HG02973 (cell line): Measurements from ENCODE around the gene IL17RE.

Experiments
- ATAC-seq: cut with Tn5 transposase; IDR thresholded peaks from one replicate; pipeline ENCODE4 v1.9.1; 2021; ENCODE audit warnings: moderate library complexity; ENCODE audit not compliant: unreplicated experiment

Gene IL17RE

DNA sequence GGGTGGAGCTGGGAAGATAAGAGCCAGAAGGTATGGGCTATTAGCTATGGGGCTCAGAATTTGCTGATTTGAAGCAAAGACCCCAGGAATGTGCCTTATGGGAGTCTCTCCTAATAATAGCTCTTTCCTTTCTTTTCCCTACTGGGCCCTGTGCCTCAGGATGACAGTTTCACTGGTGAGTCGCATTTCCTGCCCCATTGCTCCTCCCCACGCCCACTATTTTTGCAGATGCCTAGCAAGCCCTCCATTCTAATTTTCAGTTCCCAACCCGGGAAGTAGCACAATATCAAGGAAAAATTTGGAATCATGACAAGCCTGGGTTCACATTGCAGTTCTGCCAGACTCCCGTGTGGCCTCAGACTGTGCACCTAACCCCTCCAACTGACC is 583 bp downstream of the IL17RE start:
- no peak for ATAC-seq

DNA sequence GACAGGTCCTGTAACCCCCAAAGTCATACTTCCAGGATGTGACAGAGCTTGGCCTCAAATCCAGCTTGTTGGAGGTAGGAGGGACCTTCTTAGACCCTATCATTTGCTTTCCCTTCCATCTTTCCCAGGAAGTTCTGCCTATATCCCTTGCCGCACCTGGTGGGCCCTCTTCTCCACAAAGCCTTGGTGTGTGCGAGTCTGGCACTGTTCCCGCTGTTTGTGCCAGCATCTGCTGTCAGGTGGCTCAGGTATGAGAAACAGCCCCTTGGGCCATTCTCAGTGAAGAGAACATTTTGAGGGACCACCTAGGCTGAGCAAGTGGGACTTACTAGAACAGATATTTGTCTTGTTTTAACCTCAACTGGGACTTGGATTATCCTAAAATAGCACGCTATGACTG is 1.3 kb downstream of the IL17RE start:
- no peak for ATAC-seq

DNA sequence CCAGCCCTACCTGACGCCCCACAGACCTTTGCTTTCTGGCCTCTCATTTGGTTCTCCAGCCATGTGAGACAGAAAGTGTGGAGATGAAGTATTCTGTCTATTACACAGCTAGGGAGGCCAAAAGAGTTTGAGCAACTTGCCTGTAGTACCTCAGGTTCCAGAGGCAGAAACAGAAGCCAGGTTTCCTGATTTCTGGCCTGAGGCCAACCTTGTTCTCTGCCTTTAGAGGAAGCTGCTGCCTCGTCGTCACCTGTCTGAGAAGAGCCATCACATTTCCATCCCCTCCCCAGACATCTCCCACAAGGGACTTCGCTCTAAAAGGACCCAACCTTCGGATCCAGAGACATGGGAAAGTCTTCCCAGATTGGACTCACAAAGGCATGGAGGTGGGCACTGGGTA is 3.8 kb downstream of the IL17RE start:
- no peak for ATAC-seq

DNA sequence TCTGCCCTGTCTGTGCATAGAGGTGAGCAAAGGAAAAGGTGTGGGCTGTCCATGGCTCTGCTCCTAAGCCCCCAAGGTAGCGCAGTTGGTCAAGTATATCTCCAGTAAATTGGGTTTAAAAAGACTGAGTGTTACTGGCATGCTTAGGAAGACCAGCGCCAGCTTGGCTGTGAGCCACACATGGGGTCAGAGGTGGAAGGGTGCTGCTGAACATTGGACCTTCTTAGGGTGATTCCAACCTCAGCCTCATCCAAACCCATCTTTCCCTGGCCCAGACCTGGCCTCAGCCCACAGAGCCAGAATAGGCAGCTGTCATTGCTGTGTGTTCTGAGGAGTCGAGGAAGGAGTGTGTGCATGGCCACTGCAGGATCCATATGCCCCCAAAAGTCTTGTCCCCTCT is 5.6 kb downstream of the IL17RE start:
- ATAC-seq = no peak

DNA sequence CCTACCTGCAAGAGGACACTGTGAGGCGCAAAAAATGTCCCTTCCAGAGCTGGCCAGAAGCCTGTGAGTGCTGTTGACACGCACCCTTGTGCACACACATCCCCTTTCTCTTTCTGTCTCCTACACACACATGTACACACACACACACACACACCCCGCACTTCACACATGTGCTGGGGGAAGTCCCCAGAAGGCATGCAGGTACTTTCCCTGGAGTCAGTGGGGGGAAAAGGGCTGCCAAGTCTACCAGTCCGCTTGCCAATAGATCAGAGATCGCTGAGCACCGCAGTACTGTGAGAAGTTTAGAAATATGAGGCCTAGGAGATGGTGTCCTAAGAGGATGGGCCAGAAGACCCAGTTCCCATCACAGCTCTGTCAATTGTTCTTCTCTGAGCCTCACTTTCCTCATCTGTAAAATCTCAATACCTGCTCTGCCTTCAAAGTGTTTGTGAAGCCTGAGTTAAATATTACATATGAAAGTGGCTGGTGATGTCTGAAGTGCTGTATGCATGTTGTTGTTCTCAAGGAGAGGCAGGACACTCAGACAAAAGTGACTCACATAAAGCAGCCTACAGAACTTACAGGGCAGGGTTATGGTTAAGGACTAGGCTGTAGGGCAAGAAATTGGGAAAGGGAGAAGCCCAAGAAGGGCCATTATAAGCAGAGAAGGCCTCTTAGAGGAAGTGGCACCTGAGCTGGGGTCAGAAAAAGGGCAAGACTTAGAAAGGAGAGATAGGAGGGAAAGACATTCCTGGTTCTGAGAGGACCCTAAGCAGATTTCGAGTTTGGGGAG is 6.8 kb downstream of the IL17RE start:
- no peak for ATAC-seq

DNA sequence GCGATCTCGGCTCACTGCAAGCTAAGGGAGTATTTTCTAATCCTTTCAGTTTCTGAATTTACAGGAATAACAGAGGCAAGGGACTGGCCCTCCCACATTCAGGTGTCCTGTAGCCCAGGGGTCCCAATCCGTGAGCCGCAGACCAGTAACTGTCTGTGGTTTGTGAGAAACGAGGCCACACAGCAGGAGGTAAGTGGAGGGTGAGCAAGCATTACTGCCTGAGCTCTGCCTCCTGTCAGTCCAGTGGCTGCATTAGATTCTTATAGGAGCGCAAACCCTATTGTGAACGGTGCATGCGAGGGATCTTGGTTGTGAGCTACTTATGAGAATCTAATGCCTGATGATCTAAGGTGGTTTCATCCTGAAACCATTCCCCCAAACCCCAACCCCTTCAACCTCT is 9.2 kb downstream of the IL17RE start:
- ATAC-seq = no peak

DNA sequence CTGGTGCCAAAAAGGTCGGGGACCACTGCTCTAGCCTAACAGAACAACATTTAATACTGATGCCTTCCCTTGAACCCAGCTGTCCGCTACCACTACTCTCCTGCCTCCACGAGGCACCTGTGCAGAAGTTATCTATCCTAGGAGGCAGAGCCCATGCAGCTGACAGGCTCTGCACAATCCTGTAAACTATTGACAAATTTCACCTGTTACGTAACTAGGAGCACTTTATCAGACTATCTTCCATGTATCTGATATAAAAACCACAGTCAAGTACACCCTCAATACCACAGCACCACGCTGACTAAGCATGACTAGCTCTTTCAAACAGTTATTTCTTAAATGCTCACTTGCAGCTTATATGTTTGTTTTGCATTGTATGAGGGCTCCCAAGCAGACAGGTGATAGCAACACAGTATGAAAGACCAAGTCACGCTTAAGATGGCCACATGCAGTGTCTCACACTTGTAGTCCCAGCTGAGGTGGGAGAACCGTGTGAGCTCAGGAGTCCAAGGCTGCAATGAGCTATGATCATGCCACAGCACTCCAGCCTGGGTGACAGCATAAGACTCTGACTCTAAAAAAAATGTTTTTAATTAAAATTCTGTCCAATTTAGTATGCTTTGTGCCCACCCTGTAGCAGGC is 9.8 kb downstream of the IL17RE start:
- ATAC-seq = no peak

DNA sequence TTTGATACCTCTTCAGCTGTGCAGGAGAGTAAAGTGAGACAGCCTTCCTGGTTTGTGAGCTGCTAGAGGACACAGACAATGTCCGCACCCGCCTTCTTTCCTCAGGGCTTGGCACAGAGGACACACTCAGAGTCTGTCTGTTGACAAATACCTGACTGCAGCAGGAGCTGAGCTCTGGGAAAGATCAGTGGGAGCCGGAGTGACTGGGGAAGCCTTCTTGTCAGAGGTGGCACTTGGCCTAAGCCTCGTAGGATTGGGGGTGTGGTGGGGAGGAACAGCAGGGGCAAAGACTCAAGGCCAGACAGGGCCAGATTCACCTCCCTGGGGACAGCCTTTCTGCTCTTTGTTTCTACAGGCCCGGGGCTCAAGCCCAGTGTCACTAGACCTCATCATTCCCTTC is 11.0 kb downstream of the IL17RE start:
- ATAC-seq = no peak

DNA sequence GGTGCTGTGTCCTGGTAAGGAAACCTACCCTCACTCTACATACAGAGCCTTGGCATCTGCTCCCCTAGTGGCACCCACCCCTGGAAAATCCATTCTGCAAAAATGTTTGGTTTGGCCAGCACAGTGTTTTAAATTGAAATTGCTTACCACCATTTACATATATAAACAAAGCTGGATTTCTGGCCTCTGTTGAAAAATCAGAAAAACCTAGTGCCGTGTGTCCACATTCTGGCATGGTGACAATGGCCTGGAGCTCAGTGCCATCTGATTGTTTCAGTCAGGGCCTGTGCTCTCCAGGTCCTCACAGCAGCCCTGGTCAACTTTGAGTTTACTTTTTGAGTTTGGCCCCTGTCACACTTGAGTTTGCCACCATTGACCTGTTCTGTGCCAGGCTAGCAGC is 11.4 kb downstream of the IL17RE start:
- ATAC-seq = no peak

DNA sequence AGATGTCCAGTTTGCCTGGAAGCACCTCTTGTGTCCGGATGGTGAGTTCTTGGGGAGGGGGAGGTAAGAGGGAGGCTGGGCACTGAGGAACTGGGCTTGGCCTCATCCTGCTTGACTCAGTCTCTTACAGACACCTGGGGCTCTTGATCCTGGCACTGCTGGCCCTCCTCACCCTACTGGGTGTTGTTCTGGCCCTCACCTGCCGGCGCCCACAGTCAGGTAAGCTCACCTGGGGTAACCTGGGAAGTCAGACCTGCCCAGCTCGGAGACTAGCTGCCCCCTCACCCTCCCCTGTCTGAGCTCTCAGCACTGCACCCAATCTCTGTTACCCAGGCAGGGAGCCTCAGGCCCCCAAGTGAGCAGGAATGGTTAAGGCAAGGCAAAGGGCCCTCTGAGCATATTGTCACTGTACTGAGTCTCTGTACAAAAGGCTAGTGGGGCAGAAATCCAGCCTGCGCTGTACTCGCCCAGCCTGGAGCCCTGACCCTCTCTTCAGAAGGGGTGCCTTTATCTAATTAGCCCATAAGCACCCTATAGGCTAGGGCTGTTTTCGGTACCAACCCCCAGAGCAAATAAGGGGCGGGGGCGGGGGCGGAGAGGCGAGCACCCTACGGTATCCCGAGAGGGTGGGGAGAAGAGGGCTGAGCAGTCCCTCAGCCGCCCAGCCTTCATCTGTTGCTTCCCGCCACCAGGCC is 12.1 kb downstream of the IL17RE start:
- ATAC-seq = no peak

DNA sequence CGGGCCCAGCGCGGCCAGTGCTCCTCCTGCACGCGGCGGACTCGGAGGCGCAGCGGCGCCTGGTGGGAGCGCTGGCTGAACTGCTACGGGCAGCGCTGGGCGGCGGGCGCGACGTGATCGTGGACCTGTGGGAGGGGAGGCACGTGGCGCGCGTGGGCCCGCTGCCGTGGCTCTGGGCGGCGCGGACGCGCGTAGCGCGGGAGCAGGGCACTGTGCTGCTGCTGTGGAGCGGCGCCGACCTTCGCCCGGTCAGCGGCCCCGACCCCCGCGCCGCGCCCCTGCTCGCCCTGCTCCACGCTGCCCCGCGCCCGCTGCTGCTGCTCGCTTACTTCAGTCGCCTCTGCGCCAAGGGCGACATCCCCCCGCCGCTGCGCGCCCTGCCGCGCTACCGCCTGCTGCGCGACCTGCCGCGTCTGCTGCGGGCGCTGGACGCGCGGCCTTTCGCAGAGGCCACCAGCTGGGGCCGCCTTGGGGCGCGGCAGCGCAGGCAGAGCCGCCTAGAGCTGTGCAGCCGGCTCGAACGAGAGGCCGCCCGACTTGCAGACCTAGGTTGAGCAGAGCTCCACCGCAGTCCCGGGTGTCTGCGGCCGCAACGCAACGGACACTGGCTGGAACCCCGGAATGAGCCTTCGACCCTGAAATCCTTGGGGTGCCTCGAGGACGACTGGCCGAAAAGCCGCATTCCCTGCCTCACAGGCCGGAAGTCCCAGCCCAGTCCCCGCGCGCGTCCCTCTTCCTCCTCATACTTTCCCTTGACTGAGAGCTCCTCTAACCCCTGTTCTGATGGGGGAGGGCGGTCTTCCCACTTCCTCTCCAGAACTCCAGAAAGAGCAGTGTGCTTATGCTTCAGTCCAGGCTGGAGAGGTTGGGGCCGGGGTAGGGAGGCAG is 12.8 kb downstream of the IL17RE start:
- no peak for ATAC-seq

DNA sequence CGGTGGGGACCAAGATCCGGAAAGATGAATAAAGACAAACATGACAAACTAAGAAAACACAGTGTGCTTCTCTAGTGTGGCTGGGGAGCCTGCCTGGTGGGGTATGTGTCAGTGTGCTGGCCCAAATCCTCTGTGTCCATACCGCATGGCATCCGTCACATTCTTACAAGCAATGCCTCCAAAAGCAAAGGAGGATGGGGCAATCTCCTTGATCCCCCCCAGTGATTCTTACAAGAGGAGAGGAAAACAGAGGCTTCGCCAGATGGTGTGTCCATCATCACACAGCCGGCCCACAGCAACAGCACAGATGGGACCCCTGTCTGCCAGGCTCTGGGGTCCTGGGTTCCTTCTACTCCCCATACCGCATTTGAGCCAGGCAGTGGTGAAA is 13.7 kb downstream of the IL17RE start:
- no peak for ATAC-seq

DNA sequence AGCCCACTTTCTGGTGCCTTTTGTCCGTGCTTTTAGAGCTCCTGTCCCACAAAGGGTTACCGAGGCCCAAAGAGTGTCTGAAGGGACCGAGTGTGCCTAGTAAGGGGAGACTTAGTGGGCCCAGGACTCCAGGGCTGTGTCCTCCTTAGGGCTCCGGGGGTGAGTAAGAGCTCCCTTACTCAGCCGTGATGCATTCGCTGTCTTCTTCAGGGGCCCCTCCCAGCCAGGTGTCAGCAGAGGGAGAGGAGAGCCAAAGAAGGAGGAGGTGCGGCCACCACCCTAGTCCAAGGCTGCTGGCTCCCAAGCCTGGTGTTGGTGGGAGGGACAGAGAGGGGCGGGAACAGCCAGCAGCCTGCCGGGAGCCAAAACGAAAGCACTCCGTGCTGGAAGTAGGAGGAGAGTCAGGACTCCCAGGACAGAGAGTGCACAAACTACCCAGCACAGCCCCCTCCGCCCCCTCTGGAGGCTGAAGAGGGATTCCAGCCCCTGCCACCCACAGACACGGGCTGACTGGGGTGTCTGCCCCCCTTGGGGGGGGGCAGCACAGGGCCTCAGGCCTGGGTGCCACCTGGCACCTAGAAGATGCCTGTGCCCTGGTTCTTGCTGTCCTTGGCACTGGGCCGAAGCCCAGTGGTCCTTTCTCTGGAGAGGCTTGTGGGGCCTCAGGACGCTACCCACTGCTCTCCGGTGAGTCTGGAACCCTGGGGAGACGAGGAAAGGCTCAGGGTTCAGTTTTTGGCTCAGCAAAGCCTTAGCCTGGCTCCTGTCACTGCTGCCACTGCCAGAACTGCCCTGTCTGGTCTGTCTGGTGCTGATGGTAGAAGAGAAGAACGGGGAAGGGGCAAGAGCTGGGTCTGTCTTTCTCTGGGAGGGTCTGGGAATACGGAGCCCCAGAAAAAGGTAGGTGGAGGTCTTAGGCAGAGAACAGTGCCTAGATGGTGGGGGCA is 14.4 kb downstream of the IL17RE start, which contains the start of gene IL17RC:
TSS of gene IL17RC (plus strand) at position 365 of the 947 bp plus-strand sequence. CDS start at position 583, 218 bp downstream.
- no peak for ATAC-seq

DNA sequence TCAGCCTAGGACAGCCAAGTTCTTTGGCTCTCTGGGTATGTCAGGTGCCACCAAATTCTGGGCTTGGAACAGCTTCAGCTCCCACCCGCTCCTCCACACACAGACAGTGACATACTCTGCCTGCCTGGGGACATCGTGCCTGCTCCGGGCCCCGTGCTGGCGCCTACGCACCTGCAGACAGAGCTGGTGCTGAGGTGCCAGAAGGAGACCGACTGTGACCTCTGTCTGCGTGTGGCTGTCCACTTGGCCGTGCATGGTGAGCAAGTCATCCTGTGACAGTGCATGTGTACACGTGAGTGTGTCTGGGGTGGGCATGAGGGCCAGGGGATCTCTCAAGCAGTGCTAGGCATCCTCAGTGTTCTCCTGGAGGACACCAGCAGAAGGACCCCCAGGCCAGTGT is 15.2 kb downstream of the IL17RE start:
- ATAC-seq = no peak

DNA sequence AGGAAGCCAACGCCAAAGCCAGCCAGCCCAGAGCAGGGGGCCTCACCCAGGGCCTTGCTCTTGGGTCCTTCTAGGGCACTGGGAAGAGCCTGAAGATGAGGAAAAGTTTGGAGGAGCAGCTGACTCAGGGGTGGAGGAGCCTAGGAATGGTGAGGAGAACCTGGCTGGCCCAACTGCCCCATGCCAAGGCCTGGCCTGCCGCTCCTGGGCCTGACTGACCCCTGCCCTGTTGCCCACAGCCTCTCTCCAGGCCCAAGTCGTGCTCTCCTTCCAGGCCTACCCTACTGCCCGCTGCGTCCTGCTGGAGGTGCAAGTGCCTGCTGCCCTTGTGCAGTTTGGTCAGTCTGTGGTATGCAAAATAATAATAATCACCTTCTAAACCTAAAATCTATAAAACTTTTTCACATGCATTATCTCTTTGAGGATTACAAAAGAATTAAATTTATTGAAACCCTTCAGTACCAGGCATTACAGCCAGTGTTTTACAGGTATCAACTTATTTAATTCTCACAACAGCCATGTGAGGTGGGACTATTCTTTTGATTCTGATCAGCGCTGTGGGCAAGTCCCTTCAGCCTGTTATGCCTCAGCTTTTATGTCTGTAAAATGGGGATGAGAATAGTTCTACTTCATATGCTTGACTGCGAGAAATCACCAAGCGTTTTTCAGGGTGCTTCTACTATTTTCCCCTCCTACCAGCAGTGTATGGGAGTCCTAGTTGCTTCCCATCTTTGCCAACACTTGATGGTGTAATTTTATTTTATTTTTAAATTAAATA is 15.8 kb downstream of the IL17RE start:
- ATAC-seq = no peak

DNA sequence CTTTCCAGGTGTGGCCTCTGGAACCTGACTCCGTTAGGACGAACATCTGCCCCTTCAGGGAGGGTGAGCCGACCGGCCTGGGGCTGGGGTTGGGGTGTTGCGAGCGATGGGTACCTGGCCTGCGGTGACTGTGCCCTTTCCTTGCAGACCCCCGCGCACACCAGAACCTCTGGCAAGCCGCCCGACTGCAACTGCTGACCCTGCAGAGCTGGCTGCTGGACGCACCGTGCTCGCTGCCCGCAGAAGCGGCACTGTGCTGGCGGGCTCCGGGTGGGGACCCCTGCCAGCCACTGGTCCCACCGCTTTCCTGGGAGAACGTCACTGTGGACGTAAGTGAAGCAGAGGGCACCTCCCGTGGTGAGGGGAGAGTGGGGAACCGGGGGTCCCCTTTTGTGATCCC is 25.5 kb downstream of the IL17RE start:
- no peak for ATAC-seq

DNA sequence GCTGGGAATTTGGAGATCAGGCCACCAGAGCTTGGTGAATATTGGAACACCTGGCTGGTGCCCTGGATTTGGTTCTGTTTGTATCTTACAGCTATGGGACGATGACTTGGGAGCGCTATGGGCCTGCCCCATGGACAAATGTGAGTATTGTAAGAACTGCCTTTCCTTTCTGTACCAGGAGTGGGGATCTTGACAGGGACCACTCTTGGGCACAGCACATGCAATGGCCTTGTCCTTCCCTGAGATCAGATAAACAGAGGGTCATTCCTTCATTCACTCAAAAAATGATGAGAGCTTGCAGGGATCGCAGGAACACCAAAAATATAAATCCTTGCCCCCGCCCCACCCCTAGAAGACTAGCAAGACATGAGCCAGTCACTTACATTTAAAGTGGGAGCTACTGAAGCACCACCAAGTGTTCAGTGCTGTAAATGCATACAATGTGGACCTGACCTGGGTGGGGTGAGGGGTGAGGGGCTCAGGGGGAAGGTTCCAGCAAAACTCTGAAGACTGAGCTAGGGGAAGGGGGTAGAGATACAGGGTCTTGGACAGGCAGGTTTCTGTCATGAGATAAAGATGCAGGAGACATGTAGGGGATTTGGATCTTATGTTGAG is 28.3 kb downstream of the IL17RE start:
- no peak for ATAC-seq

DNA sequence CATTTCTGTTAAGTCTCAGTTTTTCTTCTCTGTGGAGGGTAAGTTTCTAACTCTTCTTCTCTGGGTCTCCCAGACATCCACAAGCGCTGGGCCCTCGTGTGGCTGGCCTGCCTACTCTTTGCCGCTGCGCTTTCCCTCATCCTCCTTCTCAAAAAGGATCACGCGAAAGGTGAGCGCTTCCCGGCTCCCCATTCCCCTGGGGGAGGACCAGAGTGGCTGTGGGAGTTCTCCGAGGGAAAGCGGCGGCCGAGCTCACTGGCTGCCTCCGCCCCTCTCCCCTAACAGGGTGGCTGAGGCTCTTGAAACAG is 29.8 kb downstream of the IL17RE start:
- no peak for ATAC-seq
